H9 (cell line): Measurements from ENCODE around the gene KLRD1. TPM values are rescaled to one million over a fixed set of nuclear protein-coding genes. Genes with fewer than 3 reads are reported as not detected.
"Not testable (repeated sequence)": the region's sequence is repeated elsewhere in the genome, so short reads cannot be mapped to it uniquely, and the experiment has no call there.

Source experiments
- DNase-seq: peaks from one replicate; pipeline ENCODE4 v3.0.0-alpha.2; 2017
- H2AFZ ChIP-seq: one replicate; pipeline ENCODE4 v1.6.1; 2013; ENCODE audit warnings: mild to moderate bottlenecking, low read length, control low read depth, moderate library complexity
- H2AK5ac ChIP-seq: 2 replicates; pipeline ENCODE4 v1.6.1; 2013; ENCODE audit warnings: low read length, control low read depth, mixed read lengths; ENCODE audit not compliant: insufficient read length
- H2BK120ac ChIP-seq: one replicate; pipeline ENCODE4 v1.6.1; 2013; ENCODE audit warnings: low read depth, mild to moderate bottlenecking, low read length, control low read depth, inconsistent platforms; ENCODE audit not compliant: poor library complexity, severe bottlenecking
- H2BK12ac ChIP-seq: 2 replicates; pipeline ENCODE4 v1.6.1; 2013; ENCODE audit warnings: low read length, control low read depth, mixed read lengths, low read depth; ENCODE audit not compliant: insufficient read length
- H2BK15ac ChIP-seq: 2 replicates; pipeline ENCODE4 v1.6.1; 2013; ENCODE audit warnings: low read depth, low read length, control low read depth
- H2BK20ac ChIP-seq: one replicate; pipeline ENCODE4 v1.6.1; 2013; ENCODE audit warnings: low read depth, mild to moderate bottlenecking, low read length, control low read depth, inconsistent platforms; ENCODE audit not compliant: poor library complexity, severe bottlenecking
- H2BK5ac ChIP-seq: 2 replicates; pipeline ENCODE4 v1.6.1; 2013; ENCODE audit warnings: low read length, control low read depth, mixed read lengths; ENCODE audit not compliant: insufficient read length
- H3K14ac ChIP-seq: 2 replicates; pipeline ENCODE4 v1.6.1; 2013; ENCODE audit warnings: low read length, control low read depth; ENCODE audit not compliant: insufficient read depth
- H3K18ac ChIP-seq: 2 replicates; pipeline ENCODE4 v1.6.1; 2013; ENCODE audit warnings: low read depth, mild to moderate bottlenecking, mixed read lengths, low read length, control low read depth; ENCODE audit not compliant: insufficient read length
- H3K23ac ChIP-seq: 2 replicates; pipeline ENCODE4 v1.6.1; 2013; ENCODE audit warnings: low read length, control low read depth, mixed read lengths, low read depth; ENCODE audit not compliant: insufficient read length
- H3K23me2 ChIP-seq: 2 replicates; pipeline ENCODE4 v1.6.1; 2013; ENCODE audit warnings: low read depth, mild to moderate bottlenecking, mixed read lengths, low read length, control low read depth; ENCODE audit not compliant: insufficient read length, poor library complexity, severe bottlenecking
- H3K27ac ChIP-seq: 2 replicates; pipeline ENCODE4 v1.5.1; 2013; ENCODE audit warnings: low read length, control low read depth, mixed read lengths, low read depth; ENCODE audit not compliant: insufficient read length
- H3K27me3 ChIP-seq: 2 replicates; pipeline ENCODE4 v1.6.1; 2013; ENCODE audit warnings: low read length, control low read depth, inconsistent platforms; ENCODE audit not compliant: insufficient read depth
- H3K4ac ChIP-seq: 2 replicates; pipeline ENCODE4 v1.6.1; 2013; ENCODE audit warnings: low read depth, mild to moderate bottlenecking, control low read depth, inconsistent platforms, low read length, moderate library complexity
- H3K4me1 ChIP-seq: 2 replicates; pipeline ENCODE4 v1.6.1; 2013; ENCODE audit warnings: low read length, control low read depth, inconsistent platforms; ENCODE audit not compliant: insufficient read depth
- H3K4me2 ChIP-seq: 2 replicates; pipeline ENCODE4 v1.6.1; 2013; ENCODE audit warnings: low read length, control low read depth, mixed read lengths; ENCODE audit not compliant: insufficient read length, insufficient read depth
- H3K56ac ChIP-seq: 2 replicates; pipeline ENCODE4 v1.6.1; 2013; ENCODE audit warnings: low read depth, mild to moderate bottlenecking, mixed read lengths, low read length, control low read depth; ENCODE audit not compliant: insufficient read length
- H3K79me1 ChIP-seq: 2 replicates; pipeline ENCODE4 v1.6.1; 2013; ENCODE audit warnings: low read depth, mild to moderate bottlenecking, moderate library complexity, low read length, control low read depth, inconsistent platforms; ENCODE audit not compliant: insufficient read depth, poor library complexity, severe bottlenecking
- H3K79me2 ChIP-seq: 2 replicates; pipeline ENCODE4 v1.6.1; 2013; ENCODE audit warnings: low read length, control low read depth, inconsistent platforms; ENCODE audit not compliant: insufficient read depth
- H3K9ac ChIP-seq: 2 replicates; pipeline ENCODE4 v1.6.1; 2013; ENCODE audit warnings: low read length, control low read depth, mixed read lengths; ENCODE audit not compliant: insufficient read length; ENCODE audit errors: extremely low read depth
- H3K9me3 ChIP-seq: one replicate; pipeline ENCODE4 v1.6.1; 2013; ENCODE audit warnings: low read depth, low read length, inconsistent platforms; ENCODE audit not compliant: control insufficient read depth
- H3T11ph ChIP-seq: one replicate; pipeline ENCODE4 v1.6.1; 2013; ENCODE audit warnings: mild to moderate bottlenecking, low read length, control low read depth, inconsistent platforms
- H4K20me1 ChIP-seq: one replicate; pipeline ENCODE4 v1.6.1; 2013; ENCODE audit not compliant: control insufficient read depth, insufficient read length, insufficient read depth
- H4K5ac ChIP-seq: 2 replicates; pipeline ENCODE4 v1.6.1; 2013; ENCODE audit warnings: low read depth, mild to moderate bottlenecking, mixed read lengths, low read length, control low read depth; ENCODE audit not compliant: insufficient read length
- H4K8ac ChIP-seq: replicated peaks from 2 replicates; pipeline ENCODE4 v1.6.1; 2013; ENCODE audit warnings: low read length, control low read depth, mixed read lengths, low read depth; ENCODE audit not compliant: insufficient read length
- H4K91ac ChIP-seq: 2 replicates; pipeline ENCODE4 v1.6.1; 2013; ENCODE audit warnings: low read depth, mild to moderate bottlenecking, moderate library complexity, mixed read lengths, low read length, control low read depth; ENCODE audit not compliant: insufficient read length
- H3K27ac Mint-ChIP-seq, 3 experiments: 2 replicates in 2 of 3; 3 replicates in 1 of 3; pipeline ENCODE4 v1.8.0; 2020 to 2021; ENCODE audit warnings: mixed read lengths in 3 of 3, mild to moderate bottlenecking in 1 of 3, moderate library complexity in 1 of 3
- H3K27me3 Mint-ChIP-seq: 2 replicates; pipeline ENCODE4 v1.8.0; 2021; ENCODE audit warnings: low read depth, mild to moderate bottlenecking, moderate library complexity, mixed read lengths
- H3K36me3 Mint-ChIP-seq, 3 experiments: 2 replicates in 2 of 3; 3 replicates in 1 of 3; pipeline ENCODE4 v1.8.0; 2020 to 2021; ENCODE audit warnings: low read depth in 3 of 3, mixed read lengths in 3 of 3; ENCODE audit not compliant: insufficient read depth in 1 of 3
- H3K4me1 Mint-ChIP-seq, 2 experiments: 2 replicates each; pipeline ENCODE4 v1.8.0; 2020; ENCODE audit warnings: mixed read lengths in 2 of 2
- H3K4me3 Mint-ChIP-seq, 2 experiments: 2 replicates in 1 of 2; 3 replicates in 1 of 2; pipeline ENCODE4 v1.8.0; 2020 to 2021; ENCODE audit warnings: mild to moderate bottlenecking in 2 of 2, mixed read lengths in 2 of 2, moderate library complexity in 1 of 2
- H3K9me3 Mint-ChIP-seq, 2 experiments: 2 replicates in 1 of 2; 3 replicates in 1 of 2; pipeline ENCODE4 v1.8.0; 2020; ENCODE audit warnings: mild to moderate bottlenecking in 2 of 2, mixed read lengths in 2 of 2, moderate library complexity in 1 of 2
- WGBS: extraction: QIAGEN DNeasy Blood & Tissue Kit; methylation state at CpG from one replicate; pipeline ENCODE4 v1.1.7; 2013; ENCODE audit warnings: missing lambda C conversion rate, low lambda C conversion rate, mixed read lengths; ENCODE audit not compliant: insufficient read length; ENCODE audit errors: extremely low coverage; 5-methylcytosine and 5-hydroxymethylcytosine counted together
- total RNA-seq: library from RNA; stranded (reverse); gene quantifications from 2 replicates; pipeline ENCODE4 v1.2.1, GENCODE V29; 2021

Gene KLRD1
- total RNA-seq, 1 experiment from 2014 or later = not detected

DNA sequence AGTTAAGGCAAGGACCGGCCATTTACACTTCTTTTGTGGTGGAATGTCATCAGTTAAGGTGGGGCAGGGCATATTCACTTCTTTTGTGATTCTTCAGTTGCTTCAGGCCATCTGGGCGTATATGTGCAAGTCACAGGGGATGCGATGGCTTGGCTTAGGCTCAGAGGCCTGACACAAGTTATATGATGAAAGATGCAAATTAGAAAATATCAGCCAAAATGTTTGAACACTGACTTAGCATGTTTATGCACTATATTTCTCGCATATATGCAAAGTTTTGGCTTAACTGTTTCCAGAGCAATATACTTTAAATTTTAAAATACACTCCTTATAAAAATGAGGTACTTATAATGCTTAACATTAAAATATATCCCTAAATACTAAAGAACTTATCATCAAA is 30.8 kb downstream of the KLRD1 start:
- H3K79me2 ChIP-seq, H3K27me3 Mint-ChIP-seq, H2BK15ac ChIP-seq, H3K23me2 ChIP-seq, H2AFZ ChIP-seq, H3K14ac ChIP-seq, H4K5ac ChIP-seq, H4K91ac ChIP-seq, H3K23ac ChIP-seq, H3K9me3 ChIP-seq, H4K20me1 ChIP-seq, H2BK20ac ChIP-seq, H3T11ph ChIP-seq, H3K4me1 ChIP-seq, H2BK5ac ChIP-seq, H3K9ac ChIP-seq, H3K9me3 Mint-ChIP-seq, H4K8ac ChIP-seq, H3K4me3 Mint-ChIP-seq, H3K27me3 ChIP-seq, H2BK12ac ChIP-seq, H3K56ac ChIP-seq, H2BK120ac ChIP-seq, H3K27ac ChIP-seq, H3K4ac ChIP-seq, H3K18ac ChIP-seq, H3K36me3 Mint-ChIP-seq, H3K79me1 ChIP-seq, H3K27ac Mint-ChIP-seq, DNase-seq, H2AK5ac ChIP-seq, H3K4me2 ChIP-seq: not testable (repeated sequence)
- no CpG with 5 or more reads among the region's 4 CpGs for WGBS
- H3K4me1 Mint-ChIP-seq = peaks cover 6 to 17% of the 10 kb centered on the region in 2 experiments
